Measurements from ENCODE around the gene CPA5.

DNA sequence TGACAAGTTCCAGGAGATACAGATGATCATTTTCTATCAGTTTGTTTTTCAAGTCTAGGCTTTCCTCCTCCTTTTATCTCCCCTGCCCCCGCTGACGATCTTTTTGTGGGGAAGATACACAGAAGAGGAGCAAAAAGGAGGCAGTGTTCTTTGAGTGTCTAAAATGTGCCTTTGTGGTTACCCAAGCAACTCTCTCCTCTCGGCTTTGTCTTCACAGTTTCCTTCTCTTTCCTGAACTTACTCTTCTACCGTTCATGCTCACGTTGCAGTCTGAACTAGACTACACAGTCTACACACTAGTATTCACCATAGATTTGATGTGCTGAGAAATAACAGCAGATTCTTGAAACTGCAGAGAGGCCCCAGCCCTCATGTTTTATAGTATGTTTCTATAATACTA lies 72.6 kb downstream of the CPA5 start:
- TF ChIP-seq, protein P1, sequence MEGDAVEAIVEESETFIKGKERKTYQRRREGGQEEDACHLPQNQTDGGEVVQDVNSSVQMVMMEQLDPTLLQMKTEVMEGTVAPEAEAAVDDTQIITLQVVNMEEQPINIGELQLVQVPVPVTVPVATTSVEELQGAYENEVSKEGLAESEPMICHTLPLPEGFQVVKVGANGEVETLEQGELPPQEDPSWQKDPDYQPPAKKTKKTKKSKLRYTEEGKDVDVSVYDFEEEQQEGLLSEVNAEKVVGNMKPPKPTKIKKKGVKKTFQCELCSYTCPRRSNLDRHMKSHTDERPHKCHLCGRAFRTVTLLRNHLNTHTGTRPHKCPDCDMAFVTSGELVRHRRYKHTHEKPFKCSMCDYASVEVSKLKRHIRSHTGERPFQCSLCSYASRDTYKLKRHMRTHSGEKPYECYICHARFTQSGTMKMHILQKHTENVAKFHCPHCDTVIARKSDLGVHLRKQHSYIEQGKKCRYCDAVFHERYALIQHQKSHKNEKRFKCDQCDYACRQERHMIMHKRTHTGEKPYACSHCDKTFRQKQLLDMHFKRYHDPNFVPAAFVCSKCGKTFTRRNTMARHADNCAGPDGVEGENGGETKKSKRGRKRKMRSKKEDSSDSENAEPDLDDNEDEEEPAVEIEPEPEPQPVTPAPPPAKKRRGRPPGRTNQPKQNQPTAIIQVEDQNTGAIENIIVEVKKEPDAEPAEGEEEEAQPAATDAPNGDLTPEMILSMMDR (IDR thresholded peaks at IDR 0.05; ENCODE audit: low read depth, low read length) = no peak
- no peak for TF ChIP-seq EZH2phosphoT487 (IDR thresholded peaks at IDR 0.05; ENCODE audit: low read depth)
